GM23248 (cell line): ENCODE data around the gene CLEC3B. TPM values are rescaled to one million over a fixed set of nuclear protein-coding genes. Genes with fewer than 3 reads are reported as not detected.

ENCODE experiments used
- DNase-seq: peaks from one replicate; pipeline ENCODE4 v3.0.0-alpha.2; 2015
- H2AFZ ChIP-seq: fragments of 200-600 bp; sonication (generic); 2 replicates; pipeline ENCODE4 v1.6.1; 2016; ENCODE audit warnings: antibody characterized with exemption
- H3F3A ChIP-seq: fragments of 200-600 bp; sonication (generic); 2 replicates; pipeline ENCODE4 v1.6.1; 2016; ENCODE audit warnings: mild to moderate bottlenecking, antibody characterized with exemption, mixed run types; ENCODE audit not compliant: insufficient read depth
- H3K27ac ChIP-seq: fragments of 200-600 bp; sonication (generic); 2 replicates; pipeline ENCODE4 v1.5.1; 2016; ENCODE audit warnings: mild to moderate bottlenecking
- H3K27me3 ChIP-seq: fragments of 200-600 bp; sonication (generic); replicated peaks from 2 replicates; pipeline ENCODE4 v1.6.1; 2016; ENCODE audit warnings: mild to moderate bottlenecking; ENCODE audit not compliant: insufficient read depth
- H3K36me3 ChIP-seq: fragments of 200-600 bp; sonication (generic); 2 replicates; pipeline ENCODE4 v1.6.1; 2016; ENCODE audit warnings: low read depth, mild to moderate bottlenecking
- H3K4me1 ChIP-seq: fragments of 200-600 bp; sonication (generic); 2 replicates; pipeline ENCODE4 v1.6.1; 2016; ENCODE audit warnings: mild to moderate bottlenecking; ENCODE audit not compliant: insufficient read depth
- H3K4me2 ChIP-seq: fragments of 200-600 bp; sonication (generic); one replicate; pipeline ENCODE4 v1.6.1; 2016; ENCODE audit warnings: mild to moderate bottlenecking; ENCODE audit not compliant: unreplicated experiment
- H3K4me3 ChIP-seq: fragments of 200-600 bp; sonication (generic); 2 replicates; pipeline ENCODE4 v1.5.1; 2016; ENCODE audit warnings: mild to moderate bottlenecking
- H3K79me2 ChIP-seq: fragments of 200-600 bp; sonication (generic); 2 replicates; pipeline ENCODE4 v1.6.1; 2016; ENCODE audit warnings: mild to moderate bottlenecking; ENCODE audit not compliant: insufficient read depth
- H3K9ac ChIP-seq: fragments of 200-600 bp; sonication (generic); 2 replicates; pipeline ENCODE4 v1.6.1; 2016; ENCODE audit warnings: mild to moderate bottlenecking
- H3K9me2 ChIP-seq: fragments of 200-600 bp; sonication (generic); 2 replicates; pipeline ENCODE4 v1.6.1; 2016; ENCODE audit warnings: mixed run types, mild to moderate bottlenecking, moderate library complexity; ENCODE audit not compliant: insufficient read depth
- H3K9me3 ChIP-seq: fragments of 200-600 bp; sonication (generic); one replicate; pipeline ENCODE4 v1.6.1; 2017; ENCODE audit warnings: low read depth
- H4K20me1 ChIP-seq: fragments of 200-600 bp; sonication (generic); 2 replicates; pipeline ENCODE4 v1.6.0; 2016; ENCODE audit not compliant: insufficient read depth
- EZH2 ChIP-seq: fragments of 200-600 bp; sonication (generic); IDR thresholded peaks from 2 replicates; pipeline ENCODE4 v1.6.1; 2018; ENCODE audit warnings: antibody characterized with exemption, mild to moderate bottlenecking; ENCODE audit not compliant: insufficient read depth, poor library complexity, severe bottlenecking
- EZH2phosphoT487 ChIP-seq: fragments of 200-600 bp; sonication (generic); IDR thresholded peaks from 2 replicates; pipeline ENCODE4 v1.6.1; 2018; ENCODE audit warnings: antibody characterized with exemption, moderate library complexity, mild to moderate bottlenecking, low read depth; ENCODE audit not compliant: insufficient read depth
- WGBS, 2 experiments: methylation state at CpG; one replicate each; pipeline ENCODE4 v1.1.6; 2015 to 2017; ENCODE audit warnings: low lambda C conversion rate in 2 of 2, low coverage in 1 of 2; ENCODE audit errors: missing lambda C conversion rate in 2 of 2; 5-methylcytosine and 5-hydroxymethylcytosine counted together
- in situ Hi-C: fragments of 300-500 bp; cut with MboI; formaldehyde crosslinking; loops from 2 replicates; pipeline ENCODE4 v1.15.0; 2020
- polyA plus RNA-seq: library from polyadenylated mRNA; unstranded; fragments of >200 nt; fragmentation: Nextera tagmentation; extraction: Ambion mirVana; gene quantifications from 2 replicates; pipeline ENCODE4 v1.2.1, GENCODE V29; 2016
- total RNA-seq: library from RNA; depleted of rRNA; stranded (reverse); fragments of >200 nt; shearing (Covaris generic); gene quantifications from 2 replicates; pipeline ENCODE4 v1.2.3, GENCODE V29; 2014

The CLEC3B gene
- total and polyA plus RNA-seq, 2 experiments from 2014 or later, result 45.4 to 48.8 TPM

GRCh38 chr3:45020534-45020933 is 5.6 kb upstream of the CLEC3B start:
- Histone ChIP-seq H4K20me1 (no peaks in the 10 kb centered on the region), H3K9me2 (no peaks in the 10 kb centered on the region), H3K79me2 (no peaks in the 10 kb centered on the region), H2AFZ (no peak overlapping the region), H3F3A (no peaks in the 10 kb centered on the region), H3K4me2 (no peak overlapping the region), H3K36me3 (no peaks in the 10 kb centered on the region), H3K4me3 (no peak overlapping the region), H3K27ac (no peak overlapping the region), H3K27me3 (no peaks in the 10 kb centered on the region), H3K9me3 (no peaks in the 10 kb centered on the region), H3K9ac (no peak overlapping the region), H3K4me1 (peaks cover 5% of the 10 kb centered on the region)
- in situ Hi-C loops, result no loop called here
- 58 to 60% methylated on average over 8 of the region's 8 CpGs for WGBS, 2 experiments
- TF ChIP-seq EZH2, result no peak
- no peak for TF ChIP-seq EZH2phosphoT487
- no peak for DNase-seq

GRCh38 chr3:45021524-45022297 is 4.4 kb upstream of the CLEC3B start:
- Histone ChIP-seq H3K36me3 (no peaks in the 10 kb centered on the region), H2AFZ (no peak overlapping the region), H3F3A (no peaks in the 10 kb centered on the region), H3K27ac (no peak overlapping the region), H3K9ac (no peak overlapping the region), H3K9me3 (no peaks in the 10 kb centered on the region), H4K20me1 (no peaks in the 10 kb centered on the region), H3K4me3 (no peak overlapping the region), H3K79me2 (no peaks in the 10 kb centered on the region), H3K9me2 (no peaks in the 10 kb centered on the region), H3K4me2 (no peak overlapping the region), H3K4me1 (peaks cover 17% of the 10 kb centered on the region), H3K27me3 (no peaks in the 10 kb centered on the region)
- in situ Hi-C loops, result no loop called here
- WGBS, 2 experiments, result 16 to 22% methylated on average over 12 of the region's 12 CpGs
- DNase-seq, result no peak
- TF ChIP-seq EZH2phosphoT487 (no peak), EZH2 (no peak)

GRCh38 chr3:45023675-45024074 is 2.4 kb upstream of the CLEC3B start:
- WGBS, 2 experiments, result 94 to 99% methylated on average over 3 of the region's 3 CpGs
- in situ Hi-C loops, result no loop called here

GRCh38 chr3:45024542-45025255 is 1.4 kb upstream of the CLEC3B start:
- no peak for TF ChIP-seq EZH2
- TF ChIP-seq EZH2phosphoT487, result no peak
- in situ Hi-C loops, result no loop called here

More at GRCh38 chr3:45023675-45024074, 2.4 kb upstream of the CLEC3B start:
- Histone ChIP-seq H3K36me3 (no peaks in the 10 kb centered on the region), H3K4me1 (peaks cover 36% of the 10 kb centered on the region), H2AFZ (no peak overlapping the region), H3K9me3 (no peaks in the 10 kb centered on the region), H3K9me2 (no peaks in the 10 kb centered on the region), H3K4me3 (no peak overlapping the region), H3K27ac (no peak overlapping the region), H3F3A (peaks cover 8% of the 10 kb centered on the region; the same call in 1 of the 2 replicates), H3K4me2 (no peak overlapping the region), H3K79me2 (no peaks in the 10 kb centered on the region), H3K27me3 (no peaks in the 10 kb centered on the region), H4K20me1 (no peaks in the 10 kb centered on the region), H3K9ac (no peak overlapping the region)
- DNase-seq, result no peak
- no peak for TF ChIP-seq EZH2
- TF ChIP-seq EZH2phosphoT487, result no peak

More at GRCh38 chr3:45024542-45025255, 1.4 kb upstream of the CLEC3B start:
- H3K4me1 ChIP-seq, result peaks cover 44% of the 10 kb centered on the region
- H3K36me3 ChIP-seq, result no peaks in the 10 kb centered on the region
- DNase-seq, result no peak
- no peak overlapping the region for H3K27ac ChIP-seq
- no peaks in the 10 kb centered on the region for H3K9me2 ChIP-seq
- no peak overlapping the region for H3K4me2 ChIP-seq
- H3K79me2 ChIP-seq, result no peaks in the 10 kb centered on the region
- no peak overlapping the region for H3K9ac ChIP-seq
- WGBS, 2 experiments, result 53 to 58% methylated on average over 6 of the region's 6 CpGs
- no peaks in the 10 kb centered on the region for H3K9me3 ChIP-seq
- H3F3A ChIP-seq, result peaks cover 15% of the 10 kb centered on the region
- H4K20me1 ChIP-seq, result no peaks in the 10 kb centered on the region
- no peak overlapping the region for H2AFZ ChIP-seq
- H3K27me3 ChIP-seq, result no peaks in the 10 kb centered on the region
- H3K4me3 ChIP-seq, result no peak overlapping the region
